GM18519 (cell line): ENCODE measurements around the gene LRRC56.
A peak's percentile ranks its signal among the peaks of the same experiment; 100 is the strongest.
"Not testable (repeated sequence)": the region's sequence is repeated elsewhere in the genome, so short reads cannot be mapped to it uniquely, and the experiment has no call there.

Source experiments
- ATAC-seq: cut with Tn5 transposase; IDR thresholded peaks from one replicate; pipeline ENCODE4 v1.9.1; 2021; ENCODE audit warnings: mild to moderate bottlenecking, moderate library complexity; ENCODE audit not compliant: unreplicated experiment, low FRiP score

The LRRC56 gene

DNA sequence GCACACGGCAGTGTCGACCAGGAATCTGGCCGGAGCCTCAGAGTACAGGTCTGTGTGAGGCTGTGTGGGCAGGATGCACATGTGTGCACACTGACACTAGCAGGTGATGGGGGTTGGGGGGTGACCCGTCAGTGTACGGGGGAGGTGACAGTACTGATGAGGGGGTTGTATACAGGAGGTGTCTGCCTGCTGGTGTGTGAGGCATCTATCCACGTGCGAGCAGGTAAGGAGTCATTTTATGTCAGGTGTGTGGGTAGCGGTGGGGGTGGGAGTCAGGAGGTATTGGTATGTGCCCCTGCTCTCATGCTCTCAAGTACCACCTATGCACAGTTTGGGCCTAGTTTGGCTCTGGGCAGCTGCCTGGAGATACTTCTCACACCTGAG is 34.5 kb downstream of the LRRC56 start:
- no peak for ATAC-seq

DNA sequence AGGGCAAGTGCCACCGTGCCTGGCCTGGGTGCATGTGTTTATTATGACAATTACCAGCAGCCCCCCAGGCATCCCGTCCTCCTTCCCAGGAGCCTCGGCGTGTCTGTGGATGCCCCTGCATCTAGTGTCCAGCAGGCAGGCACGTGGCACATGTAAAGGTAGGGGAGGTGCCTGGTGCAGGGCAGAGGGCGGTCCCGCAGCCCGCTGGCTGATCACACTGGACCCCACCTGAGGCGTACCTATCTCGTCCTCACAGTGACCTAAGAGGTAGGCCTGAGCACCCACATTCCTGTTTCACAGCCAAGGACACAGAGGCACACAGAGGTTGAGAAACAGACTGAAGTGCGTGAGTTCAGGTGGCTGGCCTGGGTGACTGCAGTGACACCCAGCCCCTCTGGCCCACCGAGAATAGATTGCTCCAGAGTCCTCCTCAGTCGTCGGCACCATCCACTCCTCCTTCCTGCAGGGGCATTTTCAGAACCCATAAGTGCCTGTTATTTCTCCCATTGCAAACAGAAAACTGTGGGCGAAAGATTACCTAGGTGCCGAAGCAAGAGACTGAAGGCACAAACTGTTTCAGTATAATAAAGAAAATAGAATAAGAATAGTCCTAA is 35.9 kb downstream of the LRRC56 start:
- no peak for ATAC-seq

GRCh38 chr11:574031-574570 is 36.8 kb downstream of the LRRC56 start:
- not testable (repeated sequence) for ATAC-seq

DNA sequence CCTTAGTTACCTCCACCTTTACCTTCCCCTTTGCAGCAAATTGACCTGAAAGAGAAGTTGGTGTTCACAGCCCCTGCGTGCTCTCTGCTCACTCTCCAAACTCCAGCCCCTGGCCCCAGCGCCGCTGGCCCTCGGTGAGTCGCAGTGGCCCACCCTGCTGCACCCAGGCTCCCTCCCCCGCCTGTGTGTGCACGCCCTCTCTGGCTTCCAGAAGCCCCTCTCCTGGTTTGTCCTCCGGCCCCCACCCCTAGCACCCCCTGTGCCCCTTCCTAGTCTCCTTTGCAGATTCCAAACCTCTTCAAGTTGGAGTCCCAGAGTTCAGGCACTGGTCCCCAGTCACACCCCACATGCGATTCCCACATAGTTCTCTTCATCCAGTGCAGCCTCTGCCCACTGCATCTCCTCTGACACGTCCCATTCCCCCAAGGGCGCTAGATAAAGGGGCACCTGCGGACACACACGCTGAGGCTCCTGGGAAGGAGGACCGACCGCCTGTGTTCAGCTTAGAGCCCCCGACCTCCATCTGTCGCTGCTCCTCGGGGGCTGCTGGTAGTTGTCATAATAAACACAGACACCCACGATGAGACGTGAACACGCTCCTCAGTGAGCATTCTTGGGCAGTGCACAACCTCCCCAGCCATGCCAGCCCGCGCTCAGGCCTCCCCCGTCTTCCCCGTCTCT is 37.4 kb downstream of the LRRC56 start:
- no peak for ATAC-seq

- ATAC-seq = no peak
These were observed 38.1 kb downstream of the LRRC56 start for GRCh38 chr11:575313-575995.

GRCh38 chr11:575996-576768 is 38.9 kb downstream of the LRRC56 start, which contains the start of gene PHRF1:
PHRF1 (plus strand) TSS chr11:576470; CDS start chr11:581513, 5,043 bp downstream.
- peak; percentile 68 for ATAC-seq

GRCh38 chr11:576811-577610 is 39.7 kb downstream of the LRRC56 start:
- ATAC-seq = no peak

- ATAC-seq = no peak
These were observed 40.2 kb downstream of the LRRC56 start for GRCh38 chr11:577611-577894.

GRCh38 chr11:578276-579035 is 41.1 kb downstream of the LRRC56 start:
- ATAC-seq = no peak

- no peak for ATAC-seq
These were observed 42.7 kb downstream of the LRRC56 start for GRCh38 chr11:579830-580601.

DNA sequence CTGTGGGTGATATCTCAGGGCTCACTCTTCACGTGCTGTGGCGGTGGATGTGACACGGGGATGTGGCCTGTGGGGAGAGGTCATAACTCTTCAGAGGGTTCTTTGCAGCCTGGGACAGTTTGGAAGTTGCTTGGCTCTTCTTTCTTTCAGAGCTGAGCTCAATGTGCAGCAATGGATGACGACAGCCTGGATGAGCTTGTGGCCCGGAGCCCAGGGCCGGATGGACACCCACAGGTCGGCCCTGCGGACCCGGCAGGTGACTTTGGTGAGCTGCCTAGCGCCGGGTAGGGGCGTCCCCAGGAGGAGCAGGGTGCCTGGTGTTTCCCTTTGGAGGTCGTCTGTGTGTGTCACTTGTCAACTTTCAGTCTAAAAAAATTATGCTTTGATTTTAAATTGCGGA is 44.0 kb downstream of the LRRC56 start:
- ATAC-seq = no peak

- ATAC-seq = no peak
These were observed 44.4 kb downstream of the LRRC56 start for GRCh38 chr11:581752-582151.

- no peak for ATAC-seq
These were observed 47.0 kb downstream of the LRRC56 start for GRCh38 chr11:584287-584686.

GRCh38 chr11:586376-587316 is 49.3 kb downstream of the LRRC56 start:
- ATAC-seq = no peak

GRCh38 chr11:587546-587945 is 50.2 kb downstream of the LRRC56 start:
- no peak for ATAC-seq

DNA sequence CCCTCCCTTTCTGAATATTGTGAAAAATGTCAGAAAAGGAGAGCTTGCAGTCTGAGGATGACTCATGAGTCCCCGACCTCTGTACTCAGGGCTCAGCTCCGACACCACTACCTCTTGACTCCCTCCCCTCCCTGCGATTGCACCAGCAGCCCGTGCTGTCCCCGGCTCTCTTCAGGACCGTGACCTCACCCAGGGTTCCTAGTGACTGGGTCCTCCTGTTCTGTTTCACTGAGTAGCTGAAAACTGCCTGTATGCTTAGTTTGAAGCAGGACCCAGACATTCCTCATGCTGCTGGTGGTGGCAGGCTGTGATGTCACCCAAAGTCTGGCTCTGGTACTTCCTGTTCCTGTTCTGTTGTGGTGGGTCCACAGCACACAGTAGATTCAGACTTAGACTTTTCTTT is 50.7 kb downstream of the LRRC56 start:
- ATAC-seq = no peak

DNA sequence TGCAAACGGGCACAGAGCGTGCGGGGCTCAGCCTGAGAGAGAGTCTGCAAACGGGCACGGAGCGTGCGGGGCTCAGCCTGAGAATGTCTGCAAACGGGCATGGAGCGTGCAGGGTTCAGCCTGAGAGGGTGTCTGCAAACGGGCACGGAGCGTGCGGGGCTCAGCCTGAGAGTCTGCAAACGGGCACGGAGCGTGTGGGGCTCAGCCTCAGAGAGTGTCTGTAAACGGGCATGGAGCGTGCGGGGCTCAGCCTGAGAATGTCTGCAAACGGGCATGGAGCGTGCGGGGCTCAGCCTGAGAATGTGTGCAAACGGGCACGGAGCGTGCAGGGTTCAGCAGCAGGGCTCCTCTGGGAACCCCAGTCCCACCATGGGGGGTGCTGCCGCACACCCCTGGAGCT is 52.5 kb downstream of the LRRC56 start:
- ATAC-seq = no peak

DNA sequence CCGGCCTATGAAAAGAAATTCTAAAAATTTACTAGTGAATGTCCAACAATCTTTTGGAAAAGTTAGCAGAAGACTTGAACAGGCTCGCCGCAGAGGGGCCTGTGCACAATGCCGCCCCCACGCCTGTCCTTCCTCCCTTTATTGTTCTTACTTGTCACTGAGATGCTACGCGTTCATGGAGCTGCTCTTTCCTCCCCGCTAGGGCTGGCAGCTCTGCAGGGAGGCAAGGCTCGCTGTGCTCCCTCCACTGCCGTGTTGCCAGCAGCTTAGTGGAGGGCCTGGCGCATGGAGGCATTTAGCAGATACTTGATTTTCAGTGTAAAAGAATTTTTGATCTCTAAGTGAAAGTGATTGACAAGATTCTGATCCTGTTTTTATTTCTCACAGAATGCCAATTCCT is 53.7 kb downstream of the LRRC56 start:
- ATAC-seq = no peak
